Fibroblast of mammary gland (primary cell): Measurements from ENCODE around the gene CRISP1.
"Not testable (repeated sequence)": the region's sequence is repeated elsewhere in the genome, so short reads cannot be mapped to it uniquely, and the experiment has no call there.

Experiments
- DNase-seq: peaks from one replicate; pipeline ENCODE4 v3.0.0-alpha.2; 2010; ENCODE audit warnings: low read depth
- H3K4me3 ChIP-seq: 2 replicates; pipeline ENCODE4 v1.5.1; 2011; ENCODE audit warnings: low read depth, mild to moderate bottlenecking, low read length, moderate library complexity; ENCODE audit not compliant: control insufficient read depth
- TF ChIP-seq, protein P1 (sequence below): conservative IDR thresholded peaks from 2 replicates; pipeline ENCODE4 v1.5.1; 2011; ENCODE audit warnings: low read depth, low read length, inconsistent platforms; ENCODE audit not compliant: control insufficient read depth, insufficient read depth

CRISP1 gene

DNA sequence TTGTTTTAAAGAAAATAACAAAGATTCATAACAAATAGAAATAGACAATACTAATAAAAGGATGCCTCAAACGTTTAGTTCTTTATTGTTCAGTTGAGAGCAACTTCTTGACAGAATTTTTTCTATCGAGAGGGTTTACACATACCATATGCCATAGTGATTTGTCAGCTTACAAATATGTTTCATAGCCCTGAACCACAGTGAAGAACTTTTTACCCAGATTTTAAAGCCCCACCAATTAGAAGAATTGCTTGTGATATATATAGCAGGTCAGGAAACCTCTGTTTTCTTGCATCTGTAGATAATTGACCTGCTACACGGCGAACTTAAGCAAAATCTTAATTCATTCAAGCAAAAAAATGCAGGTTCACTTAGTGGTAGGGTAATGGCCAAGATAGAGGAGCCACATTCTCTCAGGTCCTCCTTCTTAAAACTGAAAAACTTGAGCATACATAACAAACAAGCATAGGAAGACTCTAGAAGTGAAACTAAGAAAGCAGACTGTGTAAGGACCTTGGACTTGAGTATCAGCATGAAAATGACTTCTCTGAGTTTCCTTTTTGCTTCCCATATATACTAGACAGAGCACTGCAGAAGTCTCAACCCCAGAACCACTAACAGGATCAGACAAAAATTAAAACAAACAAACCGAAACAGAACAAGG, 39.5 kb downstream of the CRISP1 start:
- H3K4me3 ChIP-seq: no peak overlapping the region
- no peak for DNase-seq
- TF ChIP-seq, protein P1, sequence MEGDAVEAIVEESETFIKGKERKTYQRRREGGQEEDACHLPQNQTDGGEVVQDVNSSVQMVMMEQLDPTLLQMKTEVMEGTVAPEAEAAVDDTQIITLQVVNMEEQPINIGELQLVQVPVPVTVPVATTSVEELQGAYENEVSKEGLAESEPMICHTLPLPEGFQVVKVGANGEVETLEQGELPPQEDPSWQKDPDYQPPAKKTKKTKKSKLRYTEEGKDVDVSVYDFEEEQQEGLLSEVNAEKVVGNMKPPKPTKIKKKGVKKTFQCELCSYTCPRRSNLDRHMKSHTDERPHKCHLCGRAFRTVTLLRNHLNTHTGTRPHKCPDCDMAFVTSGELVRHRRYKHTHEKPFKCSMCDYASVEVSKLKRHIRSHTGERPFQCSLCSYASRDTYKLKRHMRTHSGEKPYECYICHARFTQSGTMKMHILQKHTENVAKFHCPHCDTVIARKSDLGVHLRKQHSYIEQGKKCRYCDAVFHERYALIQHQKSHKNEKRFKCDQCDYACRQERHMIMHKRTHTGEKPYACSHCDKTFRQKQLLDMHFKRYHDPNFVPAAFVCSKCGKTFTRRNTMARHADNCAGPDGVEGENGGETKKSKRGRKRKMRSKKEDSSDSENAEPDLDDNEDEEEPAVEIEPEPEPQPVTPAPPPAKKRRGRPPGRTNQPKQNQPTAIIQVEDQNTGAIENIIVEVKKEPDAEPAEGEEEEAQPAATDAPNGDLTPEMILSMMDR: no peak

GRCh38 chr6:49815166-49815565, 51.2 kb downstream of the CRISP1 start:
- no peak for DNase-seq
- H3K4me3 ChIP-seq: no peak overlapping the region
- TF ChIP-seq, protein P1: no peak

DNA sequence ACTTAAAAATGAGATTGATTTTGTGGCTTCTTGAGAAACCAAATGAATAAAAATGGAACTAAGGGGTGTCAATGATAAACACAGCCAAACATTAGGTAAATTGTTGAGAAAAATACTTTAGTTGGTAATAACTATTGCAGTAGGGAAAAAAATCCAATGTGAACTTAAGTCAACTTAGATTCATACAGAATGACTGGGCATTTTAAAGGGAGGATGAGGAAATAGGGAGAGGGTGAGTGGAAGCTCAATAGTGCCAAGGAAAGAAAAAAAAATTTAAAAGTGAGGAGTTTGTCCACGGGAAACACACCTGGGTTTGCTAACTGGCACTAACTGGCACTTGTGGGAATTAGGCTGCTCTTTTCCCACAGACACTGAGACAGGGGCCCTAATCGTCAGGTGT, 53.1 kb downstream of the CRISP1 start:
- TF ChIP-seq, protein P1: no peak

GRCh38 chr6:49806145-49806544, 60.2 kb downstream of the CRISP1 start:
- H3K4me3 ChIP-seq: no peak overlapping the region
- DNase-seq: no peak
- TF ChIP-seq, protein P1: no peak

More for the DNA sequence above, 53.1 kb downstream of the CRISP1 start:
- no peak for DNase-seq
- H3K4me3 ChIP-seq: no peak overlapping the region

GRCh38 chr6:49805246-49805645, 61.1 kb downstream of the CRISP1 start:
- no peak for DNase-seq
- no peak overlapping the region for H3K4me3 ChIP-seq
- TF ChIP-seq, protein P1: no peak

DNA sequence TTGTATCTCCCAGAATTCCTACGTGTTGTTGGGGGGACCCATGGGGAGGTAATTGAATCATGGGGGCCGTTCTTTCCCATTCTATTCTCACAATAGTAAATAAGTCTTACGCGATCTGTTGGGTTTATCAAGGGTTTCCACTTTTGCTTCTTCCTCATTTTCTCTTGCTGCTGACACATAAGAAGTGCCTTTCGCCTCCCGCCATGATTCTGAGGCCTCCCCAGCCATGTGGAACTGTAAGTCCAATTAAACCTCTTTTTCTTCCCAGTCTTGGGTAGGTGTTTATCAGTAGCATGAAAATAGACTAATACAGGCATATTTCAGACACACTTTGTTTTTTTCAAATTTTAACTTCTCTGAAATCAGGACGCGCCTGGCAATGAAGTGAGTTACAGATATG, 64.8 kb downstream of the CRISP1 start:
- no peak overlapping the region for H3K4me3 ChIP-seq
- no peak for DNase-seq
- TF ChIP-seq, protein P1: no peak

DNA sequence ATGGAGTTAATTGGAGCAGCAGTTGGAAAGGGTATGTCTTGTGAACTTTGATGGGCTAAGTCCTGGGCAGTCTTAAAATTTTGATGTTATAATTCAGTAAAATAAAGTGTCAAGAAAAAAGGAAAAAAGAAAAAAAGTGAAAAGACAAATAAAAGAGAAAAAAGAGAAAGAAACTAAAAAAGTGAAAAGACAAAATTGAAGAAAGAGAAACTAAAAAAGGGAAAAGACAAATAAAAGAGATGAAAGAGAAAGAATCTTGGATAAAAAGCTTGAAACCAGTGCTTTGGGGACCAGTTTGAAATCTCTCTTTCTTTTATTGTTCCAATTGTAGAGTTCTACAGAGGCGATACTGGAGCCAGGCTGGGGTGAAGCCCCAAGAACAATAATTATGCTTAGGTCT, 67.2 kb downstream of the CRISP1 start:
- no peak overlapping the region for H3K4me3 ChIP-seq
- DNase-seq: no peak
- TF ChIP-seq, protein P1: no peak

- not testable (repeated sequence) for H3K4me3 ChIP-seq, DNase-seq
Observed at GRCh38 chr6:49796842-49797455, 69.4 kb downstream of the CRISP1 start.
